ENCODE results near the gene AHSA1.
A peak's percentile ranks its signal among the peaks of the same experiment; 100 is the strongest.

The AHSA1 gene

DNA sequence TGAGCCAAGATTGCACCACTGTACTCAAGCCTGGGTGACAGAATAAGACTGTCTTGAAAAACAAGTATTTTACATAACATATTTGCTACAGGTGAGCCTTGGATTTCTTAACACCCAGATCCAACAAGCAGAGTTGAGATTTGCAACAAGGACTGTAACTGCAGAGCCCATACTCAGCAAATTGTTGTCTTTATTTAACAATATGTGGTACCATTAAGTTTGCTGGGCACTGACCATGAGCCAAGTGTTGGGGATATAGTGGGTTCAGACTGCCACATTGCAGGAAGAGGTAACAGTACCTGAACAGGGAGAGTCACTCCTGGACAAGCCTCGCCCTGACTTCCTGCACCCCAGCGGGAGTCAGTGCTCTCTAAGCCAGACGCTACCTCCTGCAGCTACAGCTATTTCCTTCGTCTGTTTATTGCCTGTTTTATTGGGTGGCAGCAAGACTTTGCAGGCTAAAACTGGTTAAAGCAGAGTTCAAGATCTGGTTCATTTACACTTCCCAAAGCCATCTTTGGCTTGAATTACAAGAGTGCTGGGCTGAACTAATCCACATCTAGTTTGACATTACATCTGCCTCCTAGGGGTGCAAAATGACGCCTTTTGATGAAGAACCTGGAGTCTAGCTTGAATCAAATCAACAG lies 12.5 kb downstream of the AHSA1 start:
- Histone ChIP-seq H3K9me3 (no peaks in the 10 kb centered on the region), H3K27me3 (no peaks in the 10 kb centered on the region), H3K36me3 (peaks cover 51% of the 10 kb centered on the region), H4K20me1 (peaks cover 40% of the 10 kb centered on the region), H3K4me3 (no peak overlapping the region), H3K27ac (no peak overlapping the region), H3K4me2 (no peak overlapping the region), H3K9ac (no peak overlapping the region), H3K4me1 (peaks cover 14% of the 10 kb centered on the region)
- no peak for TF ChIP-seq Cebpa-rat (IDR thresholded peaks at IDR 0.05)

DNA sequence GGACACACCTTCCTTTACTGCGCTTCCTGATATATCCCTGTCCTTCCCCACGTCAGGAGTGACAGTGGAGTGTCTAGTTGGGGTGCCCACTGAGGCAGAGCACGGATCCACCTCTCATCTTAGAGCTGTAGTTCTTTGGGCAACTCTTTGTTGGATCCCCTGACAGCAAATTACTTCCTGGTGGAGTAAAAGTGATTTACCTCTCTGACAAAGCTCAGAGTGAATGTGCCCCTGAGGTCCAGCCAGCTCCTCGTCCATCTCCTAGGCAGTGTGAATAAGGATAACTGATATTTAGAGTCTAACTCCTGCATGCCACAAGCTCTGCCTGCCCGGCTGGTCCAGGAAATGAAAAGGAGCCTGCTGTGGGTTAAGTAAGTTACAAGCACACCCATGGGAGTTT lies 16.0 kb downstream of the AHSA1 start:
- no peak for TF ChIP-seq Cebpa-rat (IDR thresholded peaks at IDR 0.05)
- Histone ChIP-seq H3K27me3 (no peaks in the 10 kb centered on the region), H3K4me2 (peak overlapping the region; percentile 15; the same call in 1 of the 2 replicates), H3K4me1 (peaks cover 14% of the 10 kb centered on the region), H3K9me3 (no peaks in the 10 kb centered on the region), H3K4me3 (no peak overlapping the region), H3K36me3 (peaks cover 15% of the 10 kb centered on the region), H3K27ac (no peak overlapping the region), H3K9ac (no peak overlapping the region), H4K20me1 (peaks cover 11% of the 10 kb centered on the region)

DNA sequence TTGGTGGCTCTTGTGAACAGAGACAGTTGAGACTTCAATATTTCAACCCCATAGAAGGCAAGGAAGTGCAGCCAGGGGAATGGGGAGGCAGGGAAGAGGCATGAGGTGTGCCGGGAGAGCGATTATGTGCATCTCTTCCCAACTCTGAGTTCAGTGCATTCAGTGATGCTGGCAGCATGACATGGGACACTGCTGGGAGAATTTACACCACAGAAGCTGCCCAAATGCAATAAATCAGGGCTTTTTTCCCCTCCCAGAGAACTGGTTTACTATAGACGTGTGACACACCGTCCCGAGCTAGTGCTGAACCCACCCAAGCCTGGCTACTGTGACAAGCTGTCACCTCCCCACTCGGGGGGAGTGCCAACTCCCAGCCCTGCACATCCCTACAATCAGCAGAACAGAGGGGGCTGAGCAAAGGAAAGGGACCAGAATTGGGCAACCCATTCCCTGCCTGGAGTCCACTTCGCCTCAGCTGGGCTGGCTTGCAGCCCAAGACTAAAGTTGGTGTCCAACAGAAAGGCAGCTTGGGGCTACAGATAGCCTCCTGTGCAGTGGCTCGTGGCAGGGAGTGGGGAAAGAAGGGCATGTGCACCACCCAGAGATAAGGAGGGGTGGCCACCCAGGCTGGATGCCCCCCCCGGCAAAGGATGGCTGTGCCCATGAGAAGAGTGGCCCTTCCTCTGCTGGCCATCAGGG lies 16.7 kb downstream of the AHSA1 start:
- Histone ChIP-seq H3K4me1 (peaks cover 14% of the 10 kb centered on the region), H4K20me1 (0 out of 2 replicates have a peak, but pooled peaks cover 3% of the 10 kb centered on the region), H3K36me3 (peaks cover 8% of the 10 kb centered on the region), H3K4me2 (peak overlapping the region; percentile 15; the same call in 1 of the 2 replicates), H3K27me3 (no peaks in the 10 kb centered on the region), H3K4me3 (no peak overlapping the region), H3K9ac (no peak overlapping the region), H3K27ac (no peak overlapping the region), H3K9me3 (no peaks in the 10 kb centered on the region)
- TF ChIP-seq Cebpa-rat (IDR thresholded peaks at IDR 0.05), result no peak

DNA sequence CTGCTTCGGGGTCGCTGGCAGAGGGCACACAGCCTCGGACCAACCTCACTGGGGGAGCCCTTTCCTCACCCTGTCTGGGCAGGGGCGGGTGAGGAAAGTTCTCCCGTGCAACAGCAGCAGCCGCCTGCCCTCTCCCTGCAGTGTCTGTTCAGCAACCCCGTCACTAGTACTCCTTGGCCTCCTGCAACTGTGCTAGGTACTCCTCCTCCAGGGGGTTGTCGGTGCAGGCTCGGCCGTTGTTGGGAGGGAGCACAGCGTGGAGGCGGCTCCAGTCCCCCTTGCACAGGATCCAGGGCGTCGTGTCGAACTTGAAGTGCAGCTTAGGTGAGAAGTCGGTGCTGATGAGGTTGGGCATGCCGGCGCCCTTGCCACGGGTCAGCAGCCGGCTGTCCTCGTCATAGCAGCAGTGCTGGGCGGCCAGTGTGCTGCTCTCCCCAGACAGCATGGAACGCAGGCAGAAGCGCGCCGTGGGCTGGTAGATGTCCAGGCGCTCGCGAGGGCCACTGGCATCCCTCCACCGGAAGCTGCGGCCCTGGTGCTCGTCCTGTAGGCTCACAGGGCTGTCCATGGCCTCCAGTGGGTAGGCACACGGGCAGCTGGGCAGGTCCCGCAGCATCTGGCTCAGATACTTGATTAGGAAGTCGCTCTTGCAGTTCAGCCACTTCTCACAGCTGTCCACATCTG lies 17.7 kb downstream of the AHSA1 start:
- Histone ChIP-seq H3K27ac (no peak overlapping the region), H3K9ac (no peak overlapping the region), H3K9me3 (no peaks in the 10 kb centered on the region), H3K4me1 (peaks cover 14% of the 10 kb centered on the region), H3K36me3 (no peaks in the 10 kb centered on the region), H3K27me3 (no peaks in the 10 kb centered on the region), H4K20me1 (no peaks in the 10 kb centered on the region), H3K4me2 (no peak overlapping the region), H3K4me3 (no peak overlapping the region)
- no peak for TF ChIP-seq Cebpa-rat (IDR thresholded peaks at IDR 0.05)

DNA sequence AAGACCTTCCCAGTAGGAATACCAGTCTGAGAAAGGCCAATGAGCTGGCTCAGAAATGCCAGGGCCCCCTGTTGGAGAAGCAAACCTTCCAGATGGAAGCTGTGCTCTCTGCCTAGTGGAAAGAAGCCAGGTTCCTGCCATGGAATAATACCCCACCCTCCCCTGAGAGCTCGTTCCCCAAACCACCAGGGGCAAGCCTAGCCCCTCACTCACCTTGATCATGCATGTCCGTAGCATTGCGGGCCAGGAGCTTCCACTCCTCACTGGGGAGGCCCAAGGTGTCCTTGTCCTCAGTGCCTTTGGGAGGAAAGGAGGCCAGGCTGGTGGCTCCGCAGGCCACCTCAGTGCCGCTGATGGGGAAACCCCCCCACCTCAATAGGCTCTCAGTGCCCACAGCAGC lies 20.1 kb downstream of the AHSA1 start:
- Histone ChIP-seq H3K27ac (no peak overlapping the region), H3K27me3 (no peaks in the 10 kb centered on the region), H4K20me1 (no peaks in the 10 kb centered on the region), H3K4me3 (no peak overlapping the region), H3K9me3 (no peaks in the 10 kb centered on the region), H3K36me3 (no peaks in the 10 kb centered on the region), H3K4me2 (no peak overlapping the region), H3K4me1 (peaks cover 39% of the 10 kb centered on the region), H3K9ac (no peak overlapping the region)
- TF ChIP-seq Cebpa-rat (IDR thresholded peaks at IDR 0.05), result no peak

DNA sequence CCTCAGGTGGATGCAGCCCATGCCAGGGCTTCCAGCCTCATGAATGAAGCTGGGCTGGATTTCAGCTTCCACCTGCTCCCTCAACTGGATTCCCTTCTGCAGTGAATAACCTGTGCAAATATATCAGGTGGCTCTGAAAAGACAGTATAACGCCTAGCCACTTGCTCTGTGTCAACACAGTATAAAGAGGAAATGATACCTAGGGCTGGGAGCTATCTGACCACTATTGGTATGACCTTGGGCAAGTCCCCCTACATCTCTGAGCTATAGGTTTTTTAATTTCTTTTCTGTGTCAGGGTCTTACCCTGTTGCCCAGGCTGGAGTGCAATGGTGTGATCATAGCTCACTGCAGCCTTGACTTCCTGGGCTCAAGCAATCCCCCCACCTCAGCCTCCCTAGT lies 20.9 kb downstream of the AHSA1 start:
- no peak overlapping the region for H3K4me3 ChIP-seq
- TF ChIP-seq Cebpa-rat (IDR thresholded peaks at IDR 0.05), result no peak

DNA sequence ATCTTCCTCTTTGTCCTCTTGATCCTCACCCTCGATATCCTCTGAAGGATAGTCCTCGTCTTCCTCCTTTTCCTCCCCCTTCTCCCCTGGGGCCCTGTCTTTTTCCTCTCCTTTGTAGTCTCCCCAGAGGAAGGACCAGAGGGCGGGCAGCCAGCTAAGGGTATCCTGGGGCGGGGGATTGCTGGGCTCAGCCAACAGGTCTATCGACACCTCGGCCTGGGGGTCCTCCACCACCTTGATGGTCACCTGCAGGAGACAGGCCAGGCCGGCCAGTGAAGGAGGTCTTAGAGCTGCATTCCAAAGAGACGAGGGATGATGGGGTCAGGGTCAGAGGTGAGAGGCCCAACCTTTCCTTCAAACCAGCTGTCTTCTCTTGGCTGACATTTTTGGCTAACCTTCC lies 24.5 kb downstream of the AHSA1 start:
- H3K27ac ChIP-seq, result no peak overlapping the region
- no peak for TF ChIP-seq Cebpa-rat (IDR thresholded peaks at IDR 0.05)
- peak overlapping the region; percentile 78 for H3K4me2 ChIP-seq
- H3K9me3 ChIP-seq, result no peaks in the 10 kb centered on the region
- H3K4me1 ChIP-seq, result peaks cover 46% of the 10 kb centered on the region
- H3K9ac ChIP-seq, result no peak overlapping the region
- no peaks in the 10 kb centered on the region for H3K27me3 ChIP-seq
- H4K20me1 ChIP-seq, result no peaks in the 10 kb centered on the region; the same call in 1 of the 2 replicates
- H3K36me3 ChIP-seq, result no peaks in the 10 kb centered on the region
- H3K4me3 ChIP-seq, result no peak overlapping the region

More for the DNA sequence above, 20.9 kb downstream of the AHSA1 start:
- Histone ChIP-seq H3K36me3 (no peaks in the 10 kb centered on the region), H3K9me3 (no peaks in the 10 kb centered on the region), H4K20me1 (no peaks in the 10 kb centered on the region), H3K4me2 (no peak overlapping the region), H3K4me1 (peaks cover 42% of the 10 kb centered on the region), H3K27me3 (no peaks in the 10 kb centered on the region), H3K9ac (no peak overlapping the region), H3K27ac (no peak overlapping the region)

DNA sequence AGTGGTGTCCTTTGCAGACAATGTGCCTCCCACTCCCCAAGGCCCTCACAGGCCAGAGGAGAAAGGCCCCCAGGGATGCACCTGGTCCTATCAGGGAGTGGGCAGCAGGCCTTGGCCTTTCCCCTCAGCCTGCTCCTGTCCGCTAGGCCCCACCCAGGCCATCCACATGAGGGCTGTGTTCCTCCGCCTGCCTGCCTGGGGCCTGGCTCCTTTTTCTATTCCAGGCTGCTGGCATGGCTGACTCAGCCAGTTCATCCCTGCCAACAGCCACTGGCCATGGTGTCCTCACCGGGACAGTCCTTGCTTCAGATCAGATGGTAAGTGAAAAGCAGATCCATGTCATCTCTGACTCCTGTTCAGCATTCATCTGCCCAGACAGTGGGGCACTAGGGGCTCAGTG lies 27.4 kb downstream of the AHSA1 start:
- Histone ChIP-seq H3K27ac (no peak overlapping the region), H3K4me1 (peaks cover 55% of the 10 kb centered on the region), H3K9ac (no peak overlapping the region), H3K36me3 (no peaks in the 10 kb centered on the region), H3K4me2 (no peak overlapping the region), H3K4me3 (no peak overlapping the region), H3K27me3 (no peaks in the 10 kb centered on the region), H3K9me3 (no peaks in the 10 kb centered on the region), H4K20me1 (no peaks in the 10 kb centered on the region; the same call in 1 of the 2 replicates)
- no peak for TF ChIP-seq Cebpa-rat (IDR thresholded peaks at IDR 0.05)

DNA sequence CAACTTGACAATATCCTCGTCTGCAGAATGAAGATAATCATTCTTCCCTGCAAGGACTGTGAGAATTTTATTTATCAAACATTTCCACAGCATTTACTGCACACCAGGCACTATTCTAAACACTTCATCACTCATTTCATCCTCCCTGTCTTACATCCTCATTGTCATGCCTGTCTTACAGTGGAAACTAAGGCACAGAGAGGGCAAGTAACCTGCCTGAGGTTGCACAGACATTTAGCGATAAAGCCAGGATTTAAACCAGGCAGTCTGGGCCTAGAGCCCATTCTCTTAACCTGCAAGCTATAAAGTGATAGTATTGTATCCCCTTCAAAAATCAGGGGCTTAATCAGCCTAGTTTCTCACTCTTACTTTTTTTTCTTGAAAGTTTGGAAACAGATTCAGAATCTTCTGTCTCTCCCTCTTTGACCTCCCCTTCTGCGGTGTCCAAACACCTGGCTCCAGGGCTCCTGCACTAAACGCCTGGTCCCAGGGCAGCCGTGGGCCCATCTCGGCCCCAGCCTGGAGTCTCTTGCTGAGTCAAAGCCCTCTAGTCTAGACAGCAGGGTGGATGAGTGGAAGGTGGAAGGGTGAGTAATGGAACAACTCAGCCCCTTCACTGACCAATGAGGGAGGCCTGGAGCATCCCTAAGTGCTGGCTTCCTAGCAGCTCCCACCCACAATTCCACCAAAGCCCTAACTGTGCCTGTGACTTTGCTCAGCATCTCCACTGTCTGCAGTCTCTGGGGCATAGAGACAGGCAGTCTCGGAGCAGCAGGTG lies 28.2 kb downstream of the AHSA1 start:
- Histone ChIP-seq H3K4me2 (no peak overlapping the region), H3K4me1 (peaks cover 49% of the 10 kb centered on the region), H3K27ac (no peak overlapping the region), H4K20me1 (no peaks in the 10 kb centered on the region; the same call in 1 of the 2 replicates), H3K27me3 (no peaks in the 10 kb centered on the region), H3K4me3 (no peak overlapping the region), H3K9me3 (no peaks in the 10 kb centered on the region), H3K9ac (no peak overlapping the region), H3K36me3 (no peaks in the 10 kb centered on the region)
- no peak for TF ChIP-seq Cebpa-rat (IDR thresholded peaks at IDR 0.05)

Data from BLaER1 (cell line).